HFF-Myc (cell line): ENCODE data around the gene SRSF7.
"Not testable (repeated sequence)": the region's sequence is repeated elsewhere in the genome, so short reads cannot be mapped to it uniquely, and the experiment has no call there.

ENCODE experiments used
- DNase-seq: peaks from one replicate; pipeline ENCODE4 v3.0.0-alpha.2; 2011; ENCODE audit warnings: low read depth; ENCODE audit errors: extremely low read depth
- H3K4me3 ChIP-seq: replicated peaks from 2 replicates; pipeline ENCODE4 v1.5.1; 2011; ENCODE audit warnings: low read depth, mild to moderate bottlenecking, control low read depth, low read length
- TF ChIP-seq, protein P1 (sequence below): IDR thresholded peaks from 2 replicates; pipeline ENCODE4 v1.5.1; 2012; ENCODE audit warnings: mild to moderate bottlenecking, low read depth, low read length, control low read depth; ENCODE audit errors: missing control alignments

SRSF7 gene

DNA sequence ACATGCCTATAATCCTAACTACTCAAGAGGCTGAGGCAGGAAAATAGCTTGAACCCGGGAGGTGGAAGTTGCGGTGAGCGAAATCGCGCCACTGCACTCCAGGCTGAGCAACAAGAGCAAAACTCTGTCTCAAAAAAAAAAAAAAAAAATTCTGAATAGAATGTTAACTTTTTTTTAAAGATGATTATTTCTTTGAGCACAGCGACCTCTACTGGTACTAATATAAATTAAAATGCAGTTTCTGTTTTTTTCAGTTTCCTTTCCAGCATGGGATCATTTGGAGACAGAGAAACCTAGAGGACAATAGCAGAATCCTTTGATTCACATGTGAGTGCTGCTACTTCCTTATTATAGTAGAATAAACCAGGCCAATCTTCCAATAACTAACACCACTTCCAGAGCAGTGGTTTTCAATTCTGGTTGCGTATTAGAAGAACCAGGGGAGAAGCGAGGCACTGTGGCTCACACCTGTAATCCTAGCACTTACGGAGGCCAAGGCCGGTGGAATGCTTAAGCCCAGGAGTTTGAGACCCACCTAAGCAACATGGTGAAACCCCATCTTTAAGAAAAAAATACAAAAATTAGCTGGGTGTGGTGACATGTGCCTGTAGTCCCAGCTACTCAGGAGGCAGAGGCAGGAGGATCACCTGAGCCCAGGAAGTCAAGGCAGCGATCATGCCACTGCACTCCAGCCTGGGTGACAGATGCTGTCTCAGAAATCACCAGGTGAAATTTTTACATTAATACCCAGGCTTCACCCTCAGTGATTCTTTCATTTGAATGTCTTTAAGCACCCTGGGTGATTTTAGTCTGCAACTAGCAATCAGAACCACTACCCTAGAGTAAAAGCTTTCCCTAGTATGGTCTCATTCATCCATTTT is 10.1 kb downstream of the SRSF7 start:
- H3K4me3 ChIP-seq, result no peak overlapping the region
- TF ChIP-seq, protein P1, sequence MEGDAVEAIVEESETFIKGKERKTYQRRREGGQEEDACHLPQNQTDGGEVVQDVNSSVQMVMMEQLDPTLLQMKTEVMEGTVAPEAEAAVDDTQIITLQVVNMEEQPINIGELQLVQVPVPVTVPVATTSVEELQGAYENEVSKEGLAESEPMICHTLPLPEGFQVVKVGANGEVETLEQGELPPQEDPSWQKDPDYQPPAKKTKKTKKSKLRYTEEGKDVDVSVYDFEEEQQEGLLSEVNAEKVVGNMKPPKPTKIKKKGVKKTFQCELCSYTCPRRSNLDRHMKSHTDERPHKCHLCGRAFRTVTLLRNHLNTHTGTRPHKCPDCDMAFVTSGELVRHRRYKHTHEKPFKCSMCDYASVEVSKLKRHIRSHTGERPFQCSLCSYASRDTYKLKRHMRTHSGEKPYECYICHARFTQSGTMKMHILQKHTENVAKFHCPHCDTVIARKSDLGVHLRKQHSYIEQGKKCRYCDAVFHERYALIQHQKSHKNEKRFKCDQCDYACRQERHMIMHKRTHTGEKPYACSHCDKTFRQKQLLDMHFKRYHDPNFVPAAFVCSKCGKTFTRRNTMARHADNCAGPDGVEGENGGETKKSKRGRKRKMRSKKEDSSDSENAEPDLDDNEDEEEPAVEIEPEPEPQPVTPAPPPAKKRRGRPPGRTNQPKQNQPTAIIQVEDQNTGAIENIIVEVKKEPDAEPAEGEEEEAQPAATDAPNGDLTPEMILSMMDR, result peak; percentile 21
- peak; percentile 15 for DNase-seq

- no peak overlapping the region for H3K4me3 ChIP-seq
- TF ChIP-seq, protein P1, result no peak
- DNase-seq, result no peak
Observed at GRCh38 chr2:38739524-38739923, 11.6 kb downstream of the SRSF7 start.

DNA sequence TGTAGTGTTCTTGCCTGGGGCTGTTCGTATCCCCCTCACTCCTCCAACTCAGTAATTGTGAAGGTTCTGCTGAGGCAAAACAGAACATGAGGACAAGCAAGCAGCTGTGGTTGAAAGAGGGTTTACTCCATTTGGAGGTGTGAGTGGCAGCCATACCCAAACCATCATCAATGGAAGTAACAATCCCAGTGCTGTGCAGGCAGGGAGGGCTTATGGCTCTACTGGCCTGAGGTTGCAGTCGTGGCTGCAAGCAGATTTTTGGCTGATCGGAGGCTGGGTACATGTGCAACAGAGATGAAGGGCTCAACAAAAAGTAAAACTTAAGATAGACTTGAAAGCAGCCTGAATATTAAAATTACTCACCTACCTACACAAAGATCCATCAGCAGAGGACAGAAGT is 13.2 kb downstream of the SRSF7 start:
- DNase-seq, result no peak
- TF ChIP-seq, protein P1, result no peak
- H3K4me3 ChIP-seq, result no peak overlapping the region

DNA sequence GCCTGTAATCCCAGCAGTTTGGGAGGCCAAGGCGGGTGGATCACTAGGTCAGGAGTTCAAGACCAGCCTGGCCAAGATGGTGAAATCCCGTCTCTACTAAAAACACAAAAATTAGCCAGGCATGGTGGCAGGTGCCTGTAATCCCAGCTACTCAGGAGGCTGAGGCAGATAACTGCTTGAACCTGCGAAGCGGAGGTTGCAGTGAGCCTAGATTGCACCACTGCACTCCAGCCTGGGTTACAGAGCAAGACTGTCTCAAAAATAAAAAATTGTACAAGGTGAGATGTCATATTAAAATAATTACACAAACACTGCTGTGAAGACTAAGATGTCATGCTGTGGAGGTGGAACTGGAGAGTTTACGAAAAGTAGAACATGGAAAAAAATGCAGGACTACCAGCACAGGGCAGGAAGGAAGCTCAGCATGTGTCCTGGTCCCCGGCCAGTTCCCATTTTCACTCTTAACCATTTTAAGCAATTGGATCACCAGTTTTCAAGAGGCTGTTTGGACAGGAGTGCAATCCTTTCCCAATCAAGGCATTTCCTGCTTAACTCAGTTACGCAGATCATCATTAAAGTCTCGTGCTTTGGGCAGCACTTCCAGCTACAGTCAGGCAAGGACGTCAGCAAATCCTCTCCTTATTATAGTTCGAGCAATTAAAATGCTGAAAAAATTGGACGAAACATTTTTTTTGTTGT is 14.0 kb downstream of the SRSF7 start:
- not testable (repeated sequence) for DNase-seq, H3K4me3 ChIP-seq

- no peak for DNase-seq
- H3K4me3 ChIP-seq, result no peak overlapping the region
- TF ChIP-seq, protein P1, result no peak
Observed at GRCh38 chr2:38735999-38736320, 15.2 kb downstream of the SRSF7 start.

GRCh38 chr2:38734299-38735058 is 16.7 kb downstream of the SRSF7 start:
- no peak overlapping the region for H3K4me3 ChIP-seq
- TF ChIP-seq, protein P1, result no peak

DNA sequence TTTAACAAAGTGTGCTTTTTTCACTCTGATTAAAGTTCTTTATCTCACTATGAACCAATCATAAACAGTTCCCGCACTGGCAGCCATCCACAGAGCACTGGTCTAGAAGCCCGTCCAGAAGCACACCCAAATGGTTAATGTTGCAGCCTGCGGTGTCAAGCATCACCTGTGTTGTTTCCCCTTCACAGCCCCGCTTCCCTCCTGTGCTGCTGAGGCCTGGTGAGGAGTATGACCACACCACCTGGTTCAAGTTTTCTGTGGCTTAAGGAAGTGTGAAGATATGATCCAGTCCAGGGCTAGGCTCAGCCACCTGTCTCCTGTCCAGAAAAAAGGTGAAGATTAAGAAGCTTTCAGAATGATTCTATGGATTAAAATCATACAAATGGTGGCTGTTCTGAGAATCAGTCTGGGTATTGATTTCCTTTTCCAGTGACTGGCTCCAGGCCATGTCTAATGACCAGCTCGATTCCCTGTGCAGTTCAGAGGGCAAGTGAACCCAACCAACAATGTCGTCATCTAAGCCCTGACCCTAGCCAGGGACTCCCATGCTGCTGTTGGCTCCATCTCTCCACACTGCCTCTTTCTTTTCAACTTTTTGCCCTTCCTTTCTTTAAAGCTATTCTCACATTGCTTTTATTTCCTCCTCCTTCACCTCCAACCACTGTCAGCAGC is 17.7 kb downstream of the SRSF7 start:
- TF ChIP-seq, protein P1, result no peak
- H3K4me3 ChIP-seq, result no peak overlapping the region
- DNase-seq, result no peak

More at GRCh38 chr2:38734299-38735058, 16.7 kb downstream of the SRSF7 start:
- DNase-seq, result no peak
